ENCODE results near the gene NFATC2.

NFATC2 gene

DNA sequence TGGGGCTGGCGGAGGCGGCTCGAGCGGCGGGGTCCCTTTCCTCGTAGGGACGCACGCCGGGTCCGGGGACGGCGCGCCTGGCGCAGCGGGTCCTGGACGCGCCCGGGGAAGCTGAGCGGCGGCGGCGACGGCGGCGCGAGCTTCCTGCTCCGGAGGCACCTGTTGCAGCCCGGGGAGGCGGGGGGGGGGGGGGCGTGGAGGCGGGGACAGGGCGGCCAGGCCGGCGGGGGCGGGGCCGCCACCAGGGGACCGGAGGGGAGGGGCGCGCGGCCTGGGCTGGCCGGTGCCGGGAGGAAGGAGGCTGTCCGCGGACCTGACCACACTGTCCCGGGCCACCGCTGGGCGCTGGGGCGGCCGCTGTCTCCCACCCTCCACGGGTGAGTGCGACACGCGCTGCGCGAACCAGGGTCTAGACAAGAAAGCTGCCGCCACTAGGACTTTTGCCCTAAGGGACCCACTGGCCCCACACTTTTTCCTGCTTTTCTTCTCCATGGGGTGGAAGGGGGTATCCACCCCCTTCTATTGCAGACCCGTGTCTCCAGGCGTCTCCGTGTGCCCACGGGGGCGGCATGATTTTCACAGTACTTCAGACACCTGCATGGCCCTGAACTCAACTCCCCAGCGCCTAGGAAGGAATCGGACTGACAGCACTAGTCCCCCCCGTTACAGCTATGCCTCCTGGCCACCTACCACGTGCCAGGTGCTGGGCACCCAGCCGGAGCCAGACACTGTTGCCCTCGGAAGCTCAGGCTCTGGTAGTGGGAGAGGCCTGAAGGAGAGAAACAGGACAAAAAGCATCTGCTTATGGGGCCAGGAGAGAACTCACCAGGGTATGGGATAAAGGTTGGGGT lies at the start of gene NFATC2:
NFATC2 (minus strand) TSS at position 149 of the 851 bp plus-strand sequence. CDS start 220 bp downstream, outside the sequence.
- DNase-seq (ENCODE audit: low spot score): peak; percentile 75

GRCh38 chr20:51591871-51592270 lies 49.4 kb upstream of the NFATC2 start:
- DNase-seq (ENCODE audit: low spot score): no peak

GRCh38 chr20:51588762-51589161 lies 46.2 kb upstream of the NFATC2 start:
- no peak for DNase-seq (ENCODE audit: low spot score)

DNA sequence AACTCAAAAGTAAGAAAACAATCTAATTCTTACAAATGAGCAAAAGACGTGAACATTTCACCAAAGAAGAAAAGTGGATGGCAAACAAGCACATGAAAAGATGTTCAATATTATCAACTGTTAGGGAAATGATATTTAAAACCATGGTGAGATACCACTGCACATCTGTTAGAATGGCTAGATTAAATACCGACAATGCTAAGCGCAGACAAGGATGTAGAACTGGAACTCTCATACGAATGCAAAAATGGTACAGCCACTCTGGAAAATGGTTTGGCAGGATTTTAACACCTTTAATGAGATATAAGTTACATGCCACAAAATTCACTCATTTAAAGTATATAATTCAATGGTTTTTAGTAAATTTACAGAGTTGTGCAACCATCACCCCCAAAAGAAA lies 44.6 kb upstream of the NFATC2 start:
- DNase-seq (ENCODE audit: low spot score): no peak

DNA sequence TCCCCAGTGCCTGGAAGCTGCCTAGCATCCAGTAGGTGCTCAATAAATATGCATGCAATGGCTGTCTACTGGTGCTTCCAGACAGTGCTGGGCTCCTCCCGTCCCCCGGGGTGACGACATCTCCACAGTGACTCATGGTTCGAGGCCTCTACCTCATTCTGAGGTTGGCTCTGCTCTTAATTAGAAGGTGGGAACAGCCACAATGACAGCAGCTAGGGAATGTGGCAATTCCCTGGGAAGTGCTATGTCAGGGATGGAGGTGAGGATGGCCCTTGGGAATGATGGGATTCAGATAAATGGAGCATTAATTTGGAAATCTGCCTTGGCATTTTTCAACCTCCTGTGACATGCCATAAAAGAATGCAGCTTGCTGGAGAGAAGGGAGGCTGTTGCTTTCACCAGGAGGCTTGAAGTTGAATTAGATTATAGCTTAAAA lies 43.5 kb upstream of the NFATC2 start:
- no peak for DNase-seq (ENCODE audit: low spot score)

DNA sequence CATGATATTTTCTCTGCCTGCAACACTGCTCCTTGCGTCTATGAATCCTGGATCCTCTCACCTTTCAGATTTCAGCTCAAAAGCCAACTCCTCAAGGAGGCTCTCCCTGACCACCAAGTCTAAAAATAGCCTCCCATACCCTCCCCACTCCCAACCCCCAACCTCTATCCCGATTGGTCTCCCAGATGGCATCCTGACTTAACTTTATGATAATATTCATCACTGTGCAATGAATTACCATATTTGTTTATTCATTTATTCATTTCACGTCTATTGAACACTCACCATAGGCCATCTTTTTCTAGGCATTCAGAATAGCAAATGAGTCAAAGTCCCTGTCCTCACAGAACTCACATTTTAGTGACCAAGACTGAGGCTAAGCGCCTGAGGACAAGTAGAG lies 42.6 kb upstream of the NFATC2 start:
- DNase-seq (ENCODE audit: low spot score): no peak

- DNase-seq (ENCODE audit: low spot score): no peak
Measured at GRCh38 chr20:51584737-51585136, 42.2 kb upstream of the NFATC2 start.

- no peak for DNase-seq (ENCODE audit: low spot score)
Measured at GRCh38 chr20:51584116-51584515, 41.6 kb upstream of the NFATC2 start.

DNA sequence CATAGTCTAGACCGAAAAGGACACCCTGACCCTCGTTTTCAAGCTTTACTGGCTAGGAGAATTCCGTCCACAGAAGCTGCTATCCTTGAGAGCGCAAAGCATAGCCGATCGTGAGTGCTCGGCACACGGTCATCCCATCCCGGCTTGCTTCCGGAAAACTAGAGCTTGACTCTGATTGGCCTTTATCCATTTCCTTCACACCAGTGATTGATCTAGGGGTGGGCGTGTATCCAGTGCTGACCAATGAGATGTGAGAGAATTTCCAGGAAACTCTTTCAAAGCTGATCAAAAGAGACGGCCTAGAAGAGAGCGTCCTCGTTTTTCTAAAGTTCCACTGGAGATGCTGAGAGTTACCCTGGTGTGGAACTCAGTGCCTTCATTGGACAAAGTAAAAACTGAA lies 41.0 kb upstream of the NFATC2 start:
- no peak for DNase-seq (ENCODE audit: low spot score)

DNA sequence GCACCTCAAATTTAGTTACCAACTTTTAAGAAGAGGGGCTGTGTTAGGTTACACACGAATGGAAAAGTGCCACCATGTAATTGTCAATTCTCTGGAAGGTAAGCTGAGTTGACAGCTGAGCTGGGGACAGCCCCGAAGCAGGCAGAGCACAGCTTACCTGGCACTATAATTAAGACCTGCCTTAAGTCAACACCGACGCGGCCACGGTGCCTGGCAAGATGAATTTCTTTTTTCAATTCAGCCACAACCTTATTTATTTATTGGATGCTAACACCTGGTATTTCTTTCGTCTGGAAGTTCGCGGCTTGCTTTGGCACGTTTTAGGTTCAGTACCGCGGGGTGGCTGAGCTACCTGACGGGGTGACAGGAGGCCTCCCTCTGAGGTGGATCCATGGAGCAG lies 40.6 kb upstream of the NFATC2 start:
- DNase-seq (ENCODE audit: low spot score): no peak

- DNase-seq (ENCODE audit: low spot score): no peak
Measured at GRCh38 chr20:51581571-51581970, 39.1 kb upstream of the NFATC2 start.

- no peak for DNase-seq (ENCODE audit: low spot score)
Measured at GRCh38 chr20:51579137-51579536, 36.6 kb upstream of the NFATC2 start.

DNA sequence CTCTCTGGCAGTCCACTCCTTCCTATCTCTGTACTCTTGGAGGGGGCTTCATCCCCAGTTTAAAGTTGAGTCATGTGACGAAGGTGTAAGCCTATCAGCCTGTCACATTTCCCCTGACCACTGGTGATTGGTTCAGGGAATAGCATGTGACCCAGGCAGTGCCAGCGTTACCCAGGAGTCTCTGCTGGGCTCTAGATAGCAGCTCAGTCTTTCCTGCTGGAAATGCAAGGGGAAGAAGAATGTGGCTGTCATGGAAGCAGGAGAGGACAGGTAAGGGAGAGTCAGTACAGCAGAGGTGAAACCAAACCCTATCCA lies 35.6 kb upstream of the NFATC2 start:
- no peak for DNase-seq (ENCODE audit: low spot score)

GRCh38 chr20:51577432-51578144 lies 35.1 kb upstream of the NFATC2 start:
- no peak for DNase-seq (ENCODE audit: low spot score)

GRCh38 chr20:51575486-51575885 lies 33.0 kb upstream of the NFATC2 start:
- DNase-seq (ENCODE audit: low spot score): no peak

DNA sequence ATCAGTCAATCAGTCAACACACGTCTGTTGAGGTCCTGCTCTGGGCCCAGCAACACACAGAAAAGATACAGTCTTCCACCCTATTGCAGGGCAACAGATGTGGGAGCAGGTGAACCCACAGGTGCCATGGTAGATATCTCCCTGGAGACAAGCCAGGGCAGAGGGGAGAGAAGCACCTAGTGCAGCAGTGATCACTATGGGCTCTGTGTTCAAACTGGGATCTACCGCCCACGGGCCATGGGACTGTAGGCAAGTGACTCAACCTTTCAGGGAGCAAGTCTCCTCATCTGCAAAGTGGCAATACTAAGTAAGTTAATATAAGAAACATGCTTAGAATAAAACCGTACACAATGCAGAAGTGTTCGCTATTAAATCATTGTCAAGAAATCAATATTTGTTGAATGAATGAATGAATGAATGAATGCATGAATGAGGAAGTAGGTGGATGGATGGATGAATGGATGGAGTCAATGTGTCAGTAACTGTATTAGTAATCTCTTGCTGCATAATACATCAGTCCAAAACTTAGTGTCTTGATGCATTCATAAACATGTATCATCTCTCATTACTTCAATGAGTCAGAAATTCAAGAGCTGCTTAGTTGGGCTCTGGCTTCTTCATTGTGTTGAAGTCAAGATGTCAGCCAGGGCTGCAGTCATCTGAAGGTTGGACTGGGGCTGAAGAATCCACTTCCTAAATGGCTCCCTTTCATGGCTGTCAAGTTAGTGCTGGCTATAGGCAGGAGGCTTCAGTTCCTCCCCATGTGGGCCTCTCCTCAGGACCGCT lies 31.9 kb upstream of the NFATC2 start:
- DNase-seq (ENCODE audit: low spot score): no peak

DNA sequence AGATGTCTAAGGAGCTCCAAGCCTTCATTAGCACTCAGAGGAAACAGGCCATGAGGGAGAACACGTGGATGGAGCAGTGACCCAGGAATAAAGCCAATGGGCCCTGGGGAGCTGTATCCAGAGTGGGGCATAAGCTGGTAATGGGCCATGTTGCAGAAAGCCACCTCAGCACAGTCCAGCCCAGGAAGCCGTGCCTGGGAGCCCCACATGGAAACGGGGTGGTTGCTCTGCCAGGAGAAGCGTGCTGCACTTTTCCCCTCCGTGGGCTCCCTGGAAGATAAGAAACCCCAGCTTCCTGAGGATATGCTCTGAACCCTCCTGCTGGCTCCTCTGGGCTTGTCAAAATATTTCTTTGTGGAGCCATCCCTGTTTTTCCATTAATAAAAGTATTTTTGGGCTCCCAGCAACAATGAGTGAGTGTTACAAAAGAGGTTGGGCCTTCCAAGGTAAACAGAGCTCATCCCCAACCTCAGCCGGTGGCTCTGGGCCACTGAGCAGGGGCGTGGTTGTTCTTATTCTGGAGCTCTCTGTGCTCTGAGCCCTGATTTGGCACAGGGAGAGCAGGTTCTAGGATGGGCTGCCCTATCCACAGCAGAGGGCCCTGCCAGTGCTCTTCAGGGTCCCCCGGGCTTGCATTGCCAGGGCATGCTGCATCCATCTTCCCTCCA lies 31.2 kb upstream of the NFATC2 start:
- no peak for DNase-seq (ENCODE audit: low spot score)

GRCh38 chr20:51571460-51571794 lies 28.9 kb upstream of the NFATC2 start:
- no peak for DNase-seq (ENCODE audit: low spot score)

- DNase-seq (ENCODE audit: low spot score): peak; percentile 82
Measured at GRCh38 chr20:51570739-51571459, 28.4 kb upstream of the NFATC2 start.

DNA sequence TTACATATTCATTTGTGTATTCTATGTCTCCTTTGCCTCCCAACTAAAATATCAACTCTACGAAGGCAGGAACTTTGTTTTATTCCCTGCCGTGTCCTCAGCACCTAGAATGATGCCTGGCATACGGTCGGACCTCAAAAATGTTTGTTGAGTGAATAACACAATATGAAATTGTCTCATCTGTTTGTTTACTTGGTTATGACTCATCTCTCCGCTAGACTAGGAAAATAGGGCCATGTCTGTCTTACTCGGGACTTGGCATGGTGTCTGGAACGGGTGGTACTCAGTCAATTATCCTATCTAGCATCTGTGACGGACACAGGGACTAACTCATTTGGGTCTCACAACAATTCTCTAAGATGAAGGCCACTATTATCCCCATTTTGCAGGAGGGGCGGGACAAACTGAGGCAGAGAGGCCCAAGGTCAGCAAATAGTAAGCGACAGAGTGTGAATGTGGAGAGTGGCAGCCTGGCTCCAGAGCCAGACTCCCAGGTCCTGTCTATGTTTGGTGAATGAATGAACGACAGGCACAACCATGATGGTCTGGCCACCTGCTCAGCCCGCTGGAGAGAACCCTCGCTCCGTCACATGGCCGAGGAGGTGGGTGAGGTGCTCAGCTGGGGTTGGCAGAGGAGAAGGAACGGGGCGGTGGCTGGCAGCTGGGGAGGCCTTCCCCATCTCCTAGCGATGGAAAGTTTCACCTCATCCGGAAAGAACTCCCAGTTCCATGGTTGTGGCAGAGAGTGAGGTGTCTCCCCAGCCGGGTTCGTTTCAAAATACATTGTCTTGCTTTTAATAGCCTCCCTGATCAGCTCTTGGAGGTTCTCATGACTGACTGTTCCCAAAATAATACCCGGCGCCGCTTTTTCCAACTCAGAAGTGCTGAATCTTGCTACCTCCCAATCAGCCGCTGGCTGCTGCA lies 27.6 kb upstream of the NFATC2 start:
- no peak for DNase-seq (ENCODE audit: low spot score)
